ENCODE data around the gene TAS2R41. TPM values are rescaled to one million over a fixed set of nuclear protein-coding genes. Genes with fewer than 3 reads are reported as not detected.

Gene TAS2R41
- polyA plus RNA-seq, 2 of the 4 experiments (the other 2 are of a cell fraction) = not detected

- no peak for DNase-seq (ENCODE audit: low read depth in 1 of 2, low spot score in 1 of 2)
- TF ChIP-seq EHF (CRISPR knock-in tag; IDR thresholded peaks at IDR 0.05) (no peak), ZNF302 (CRISPR knock-in tag; IDR thresholded peaks at IDR 0.05) (no peak), RNF2 (IDR thresholded peaks at IDR 0.05; ENCODE audit: borderline replicate concordance, low read depth) (no peak), HOXA7 (CRISPR knock-in tag; IDR thresholded peaks at IDR 0.05) (no peak), HOXB13 (CRISPR knock-in tag; IDR thresholded peaks at IDR 0.05; ENCODE audit: low read depth) (no peak), NR3C1 (IDR thresholded peaks at IDR 0.05) (no peak)
- 58% methylated on average over 4 of the region's 4 CpGs for WGBS (ENCODE audit: missing lambda C conversion rate)
- FAIRE-seq = no peak
- no peak for ATAC-seq
- H3K4me2 ChIP-seq = no peak overlapping the region
- no peaks in the 10 kb centered on the region for H3K4me1 ChIP-seq
- no peaks in the 10 kb centered on the region for H3K9me3 ChIP-seq
- no peak overlapping the region for H3K4me3 ChIP-seq
- H3K27ac ChIP-seq = no peak overlapping the region
- CTCF ChIA-PET = no interaction called here
- POLR2A ChIA-PET = no interaction called here
These were observed 21.7 kb upstream of the TAS2R41 start for GRCh38 chr7:143455942-143456341.

- FAIRE-seq = no peak
- 15% methylated on average over 4 of the region's 4 CpGs for WGBS (ENCODE audit: missing lambda C conversion rate)
- ChIA-PET POLR2A (no interaction called here), CTCF (no interaction called here)
- H3K4me1 ChIP-seq = no peaks in the 10 kb centered on the region
- no peak overlapping the region for H3K4me2 ChIP-seq
- no peak overlapping the region for H3K27ac ChIP-seq
- H3K9me3 ChIP-seq = 0 out of 3 replicates have a peak, but pooled peaks cover 4% of the 10 kb centered on the region
- no peak for ATAC-seq
- no peak for DNase-seq (ENCODE audit: low read depth in 1 of 2, low spot score in 1 of 2)
- TF ChIP-seq RAD21 (conservative IDR thresholded peaks at IDR 0.05 in 1 of 2, IDR thresholded peaks at IDR 0.05 in 1 of 2) = no peak
- no peak for TF ChIP-seq NFE2L2 (conservative IDR thresholded peaks at IDR 0.05; ENCODE audit: low read length)
- no peak for TF ChIP-seq POLR2A (IDR thresholded peaks at IDR 0.05; ENCODE audit: low read length)
- TF ChIP-seq USF2 (IDR thresholded peaks at IDR 0.05) = no peak
- TF ChIP-seq FOXS1 (CRISPR knock-in tag; IDR thresholded peaks at IDR 0.05) = no peak
- TF ChIP-seq SREBF2 (IDR thresholded peaks at IDR 0.05) = no peak
- no peak for TF ChIP-seq RNF2 (IDR thresholded peaks at IDR 0.05; ENCODE audit: borderline replicate concordance, low read depth)
- TF ChIP-seq GATA3 (IDR thresholded peaks at IDR 0.05; ENCODE audit: borderline replicate concordance) = no peak
- TF ChIP-seq MAFK (IDR thresholded peaks at IDR 0.05; ENCODE audit: partially characterized antibody) = no peak
- no peak for TF ChIP-seq MAX (IDR thresholded peaks at IDR 0.05)
- no peak for TF ChIP-seq CHD4 (IDR thresholded peaks at IDR 0.05; ENCODE audit: borderline replicate concordance)
- no peak for TF ChIP-seq BHLHE40 (IDR thresholded peaks at IDR 0.05; ENCODE audit: low read depth, low read length)
- no peak for TF ChIP-seq SMC3 (IDR thresholded peaks at IDR 0.05)
- TF ChIP-seq HDAC2 (IDR thresholded peaks at IDR 0.05) = no peak
- TF ChIP-seq CHD2 (IDR thresholded peaks at IDR 0.05; ENCODE audit: low read length, partially characterized antibody) = no peak
- no peak overlapping the region for H3K4me3 ChIP-seq
These were observed 20.5 kb upstream of the TAS2R41 start for GRCh38 chr7:143456992-143457793.

- H3K4me1 ChIP-seq = no peaks in the 10 kb centered on the region
- no peak for TF ChIP-seq E2F6 (IDR thresholded peaks at IDR 0.05; ENCODE audit: borderline replicate concordance, low read depth)
- WGBS (ENCODE audit: missing lambda C conversion rate) = 46% methylated on average over 3 of the region's 3 CpGs
- CTCF ChIA-PET = no interaction called here
- DNase-seq (ENCODE audit: low read depth in 1 of 2, low spot score in 1 of 2) (no peak), ATAC-seq (no peak), FAIRE-seq (no peak)
- no peak overlapping the region for H3K27ac ChIP-seq
- H3K4me3 ChIP-seq = no peak overlapping the region
- H3K9me3 ChIP-seq = 0 out of 3 replicates have a peak, but pooled peaks cover 8% of the 10 kb centered on the region
- POLR2A ChIA-PET = no interaction called here
- H3K4me2 ChIP-seq = no peak overlapping the region
These were observed 19.4 kb upstream of the TAS2R41 start for GRCh38 chr7:143458263-143458662.

- ChIA-PET POLR2A (no interaction called here), CTCF (no interaction called here)
- FAIRE-seq (no peak), ATAC-seq (no peak), DNase-seq (ENCODE audit: low read depth in 1 of 2, low spot score in 1 of 2) (no peak)
- H3K9me3 ChIP-seq = 0 out of 3 replicates have a peak, but pooled peaks cover 8% of the 10 kb centered on the region
- WGBS (ENCODE audit: missing lambda C conversion rate) = 1% methylated on average over 3 of the region's 3 CpGs
- H3K27ac ChIP-seq = no peak overlapping the region
- H3K4me2 ChIP-seq = no peak overlapping the region
- no peaks in the 10 kb centered on the region for H3K4me1 ChIP-seq
- no peak overlapping the region for H3K4me3 ChIP-seq
- no peak for TF ChIP-seq CHD2 (IDR thresholded peaks at IDR 0.05; ENCODE audit: low read length, partially characterized antibody)
- TF ChIP-seq HOXB5 (CRISPR knock-in tag; IDR thresholded peaks at IDR 0.05) = no peak
- TF ChIP-seq SREBF2 (IDR thresholded peaks at IDR 0.05) = no peak
- no peak for TF ChIP-seq MAFK (IDR thresholded peaks at IDR 0.05; ENCODE audit: partially characterized antibody)
- TF ChIP-seq E2F6 (IDR thresholded peaks at IDR 0.05; ENCODE audit: borderline replicate concordance, low read depth) = no peak
- TF ChIP-seq PBX3 (IDR thresholded peaks at IDR 0.05) = no peak
- no peak for TF ChIP-seq MYC (IDR thresholded peaks at IDR 0.05; ENCODE audit: borderline replicate concordance, low read length)
- TF ChIP-seq KDM1A (IDR thresholded peaks at IDR 0.05; ENCODE audit: low read depth) = no peak
- no peak for TF ChIP-seq MAZ (IDR thresholded peaks at IDR 0.05; ENCODE audit: borderline replicate concordance, low read depth, low read length)
- no peak for TF ChIP-seq ELK1 (IDR thresholded peaks at IDR 0.05; ENCODE audit: low read depth, low read length)
These were observed 19.0 kb upstream of the TAS2R41 start for GRCh38 chr7:143458681-143459080.
